ENCODE results near the gene TC2N.
A peak's percentile ranks its signal among the peaks of the same experiment; 100 is the strongest.
"Not testable (repeated sequence)": the region's sequence is repeated elsewhere in the genome, so short reads cannot be mapped to it uniquely, and the experiment has no call there.

The TC2N gene

GRCh38 chr14:91866061-91866460 lies 1.3 kb downstream of the TC2N start:
- Histone ChIP-seq H3K4me3 (ENCODE audit: low read length) (no peak overlapping the region), H3K9me3 (replicated peaks; ENCODE audit: low read length) (no peaks in the 10 kb centered on the region), H3K9ac (ENCODE audit: low read depth, low read length) (no peak overlapping the region), H3K4me1 (ENCODE audit: control insufficient read depth, insufficient read depth, low read length) (no peaks in the 10 kb centered on the region), H3K4me2 (ENCODE audit: low read length) (no peak overlapping the region), H3K27me3 (ENCODE audit: control insufficient read depth, insufficient read depth, low read length) (no peaks in the 10 kb centered on the region), H3K36me3 (ENCODE audit: insufficient read depth, low read length) (peaks cover 27% of the 10 kb centered on the region)

- H3K4me1 ChIP-seq (ENCODE audit: control insufficient read depth, insufficient read depth, low read length), result peaks cover 10% of the 10 kb centered on the region
- no peak overlapping the region for H3K4me3 ChIP-seq (ENCODE audit: low read length)
- H3K27me3 ChIP-seq (ENCODE audit: control insufficient read depth, insufficient read depth, low read length), result no peaks in the 10 kb centered on the region
- H3K36me3 ChIP-seq (ENCODE audit: insufficient read depth, low read length), result peaks cover under 1% of the 10 kb centered on the region
- H3K4me2 ChIP-seq (ENCODE audit: low read length), result no peak overlapping the region
- no peaks in the 10 kb centered on the region for H3K9me3 ChIP-seq (replicated peaks; ENCODE audit: low read length)
- H3K9ac ChIP-seq (ENCODE audit: low read depth, low read length), result no peak overlapping the region
These were observed 4.9 kb downstream of the TC2N start for GRCh38 chr14:91862417-91862816.

GRCh38 chr14:91861091-91861490 lies 6.2 kb downstream of the TC2N start:
- H3K4me2 ChIP-seq (ENCODE audit: low read length), result no peak overlapping the region
- H3K4me1 ChIP-seq (ENCODE audit: control insufficient read depth, insufficient read depth, low read length), result peaks cover 10% of the 10 kb centered on the region
- no peaks in the 10 kb centered on the region for H3K9me3 ChIP-seq (replicated peaks; ENCODE audit: low read length)
- no peak overlapping the region for H3K9ac ChIP-seq (ENCODE audit: low read depth, low read length)
- no peak overlapping the region for H3K4me3 ChIP-seq (ENCODE audit: low read length)
- no peaks in the 10 kb centered on the region for H3K36me3 ChIP-seq (ENCODE audit: insufficient read depth, low read length)
- no peaks in the 10 kb centered on the region for H3K27me3 ChIP-seq (ENCODE audit: control insufficient read depth, insufficient read depth, low read length)

- Histone ChIP-seq H3K4me1 (ENCODE audit: control insufficient read depth, insufficient read depth, low read length) (peaks cover 10% of the 10 kb centered on the region), H3K27me3 (ENCODE audit: control insufficient read depth, insufficient read depth, low read length) (peaks cover 1% of the 10 kb centered on the region), H3K9ac (ENCODE audit: low read depth, low read length) (no peak overlapping the region), H3K4me3 (ENCODE audit: low read length) (no peak overlapping the region), H3K4me2 (ENCODE audit: low read length) (no peak overlapping the region), H3K9me3 (replicated peaks; ENCODE audit: low read length) (no peaks in the 10 kb centered on the region), H3K36me3 (ENCODE audit: insufficient read depth, low read length) (no peaks in the 10 kb centered on the region)
These were observed 7.1 kb downstream of the TC2N start for GRCh38 chr14:91860238-91860637.

GRCh38 chr14:91858536-91859275 lies 8.6 kb downstream of the TC2N start:
- H3K4me1 ChIP-seq (ENCODE audit: control insufficient read depth, insufficient read depth, low read length), result peaks cover 10% of the 10 kb centered on the region
- H3K27me3 ChIP-seq (ENCODE audit: control insufficient read depth, insufficient read depth, low read length), result peaks cover 3% of the 10 kb centered on the region
- no peak overlapping the region for H3K4me3 ChIP-seq (ENCODE audit: low read length)
- no peaks in the 10 kb centered on the region for H3K9me3 ChIP-seq (replicated peaks; ENCODE audit: low read length)
- peak overlapping the region; percentile 6 for H3K4me2 ChIP-seq (ENCODE audit: low read length)
- no peaks in the 10 kb centered on the region for H3K36me3 ChIP-seq (ENCODE audit: insufficient read depth, low read length)
- no peak overlapping the region for H3K9ac ChIP-seq (ENCODE audit: low read depth, low read length)

GRCh38 chr14:91857614-91858013 lies 9.7 kb downstream of the TC2N start:
- Histone ChIP-seq H3K4me3 (ENCODE audit: low read length) (no peak overlapping the region), H3K9me3 (replicated peaks; ENCODE audit: low read length) (no peaks in the 10 kb centered on the region), H3K27me3 (ENCODE audit: control insufficient read depth, insufficient read depth, low read length) (peaks cover 3% of the 10 kb centered on the region), H3K4me1 (ENCODE audit: control insufficient read depth, insufficient read depth, low read length) (peaks cover 10% of the 10 kb centered on the region), H3K4me2 (ENCODE audit: low read length) (no peak overlapping the region), H3K36me3 (ENCODE audit: insufficient read depth, low read length) (no peaks in the 10 kb centered on the region), H3K9ac (ENCODE audit: low read depth, low read length) (no peak overlapping the region)

- no peaks in the 10 kb centered on the region for H3K36me3 ChIP-seq (ENCODE audit: insufficient read depth, low read length)
- no peak overlapping the region for H3K4me2 ChIP-seq (ENCODE audit: low read length)
- no peaks in the 10 kb centered on the region for H3K9me3 ChIP-seq (replicated peaks; ENCODE audit: low read length)
- H3K4me3 ChIP-seq (ENCODE audit: low read length), result no peak overlapping the region
- H3K27me3 ChIP-seq (ENCODE audit: control insufficient read depth, insufficient read depth, low read length), result peaks cover 3% of the 10 kb centered on the region
- no peak overlapping the region for H3K9ac ChIP-seq (ENCODE audit: low read depth, low read length)
- H3K4me1 ChIP-seq (ENCODE audit: control insufficient read depth, insufficient read depth, low read length), result peaks cover 10% of the 10 kb centered on the region
These were observed 12.9 kb downstream of the TC2N start for GRCh38 chr14:91854327-91854934.

GRCh38 chr14:91851563-91851962 lies 15.8 kb downstream of the TC2N start:
- peaks cover 3% of the 10 kb centered on the region for H3K27me3 ChIP-seq (ENCODE audit: control insufficient read depth, insufficient read depth, low read length)
- no peaks in the 10 kb centered on the region for H3K4me1 ChIP-seq (ENCODE audit: control insufficient read depth, insufficient read depth, low read length)
- no peak overlapping the region for H3K9ac ChIP-seq (ENCODE audit: low read depth, low read length)
- H3K4me3 ChIP-seq (ENCODE audit: low read length), result no peak overlapping the region
- H3K36me3 ChIP-seq (ENCODE audit: insufficient read depth, low read length), result no peaks in the 10 kb centered on the region
- H3K9me3 ChIP-seq (replicated peaks; ENCODE audit: low read length), result no peaks in the 10 kb centered on the region
- no peak overlapping the region for H3K4me2 ChIP-seq (ENCODE audit: low read length)

- Histone ChIP-seq H3K36me3 (ENCODE audit: insufficient read depth, low read length) (no peaks in the 10 kb centered on the region), H3K9ac (ENCODE audit: low read depth, low read length) (no peak overlapping the region), H3K27me3 (ENCODE audit: control insufficient read depth, insufficient read depth, low read length) (no peaks in the 10 kb centered on the region), H3K4me3 (ENCODE audit: low read length) (no peak overlapping the region), H3K4me2 (ENCODE audit: low read length) (no peak overlapping the region), H3K9me3 (replicated peaks; ENCODE audit: low read length) (no peaks in the 10 kb centered on the region), H3K4me1 (ENCODE audit: control insufficient read depth, insufficient read depth, low read length) (no peaks in the 10 kb centered on the region)
These were observed 18.8 kb downstream of the TC2N start for GRCh38 chr14:91848504-91849001.

GRCh38 chr14:91847693-91848092 lies 19.6 kb downstream of the TC2N start:
- Histone ChIP-seq H3K4me1 (ENCODE audit: control insufficient read depth, insufficient read depth, low read length) (no peaks in the 10 kb centered on the region), H3K9me3 (replicated peaks; ENCODE audit: low read length) (no peaks in the 10 kb centered on the region), H3K9ac (ENCODE audit: low read depth, low read length) (no peak overlapping the region)

GRCh38 chr14:91845652-91846051 lies 21.7 kb downstream of the TC2N start:
- Histone ChIP-seq H3K4me2 (ENCODE audit: low read length) (no peak overlapping the region), H3K4me3 (ENCODE audit: low read length) (no peak overlapping the region), H3K36me3 (ENCODE audit: insufficient read depth, low read length) (no peaks in the 10 kb centered on the region), H3K9me3 (replicated peaks; ENCODE audit: low read length) (no peaks in the 10 kb centered on the region), H3K4me1 (ENCODE audit: control insufficient read depth, insufficient read depth, low read length) (no peaks in the 10 kb centered on the region), H3K27me3 (ENCODE audit: control insufficient read depth, insufficient read depth, low read length) (peaks cover 3% of the 10 kb centered on the region), H3K9ac (ENCODE audit: low read depth, low read length) (no peak overlapping the region)

More at GRCh38 chr14:91847693-91848092, 19.6 kb downstream of the TC2N start:
- Histone ChIP-seq H3K27me3 (ENCODE audit: control insufficient read depth, insufficient read depth, low read length) (no peaks in the 10 kb centered on the region), H3K4me3 (ENCODE audit: low read length) (no peak overlapping the region), H3K36me3 (ENCODE audit: insufficient read depth, low read length) (no peaks in the 10 kb centered on the region), H3K4me2 (ENCODE audit: low read length) (no peak overlapping the region)

GRCh38 chr14:91845056-91845455 lies 22.3 kb downstream of the TC2N start:
- H3K4me2 ChIP-seq (ENCODE audit: low read length); H3K27me3 ChIP-seq (ENCODE audit: control insufficient read depth, insufficient read depth, low read length); H3K36me3 ChIP-seq (ENCODE audit: insufficient read depth, low read length); H3K4me1 ChIP-seq (ENCODE audit: control insufficient read depth, insufficient read depth, low read length); H3K4me3 ChIP-seq (ENCODE audit: low read length); H3K9me3 ChIP-seq (replicated peaks; ENCODE audit: low read length); H3K9ac ChIP-seq (ENCODE audit: low read depth, low read length): not testable (repeated sequence)
